Prostate gland (tissue), 2 donors: ENCODE measurements around the gene EVI2B. TPM values are rescaled to one million over a fixed set of nuclear protein-coding genes. Genes with fewer than 3 reads are reported as not detected.
"Not testable (repeated sequence)": the region's sequence is repeated elsewhere in the genome, so short reads cannot be mapped to it uniquely, and the experiment has no call there.

Experiments used
- DNase-seq: peaks from one replicate; pipeline ENCODE4 v3.0.0-alpha.2; 2019; ENCODE audit warnings: low spot score
- H3K27ac ChIP-seq, 2 donors: fragments of 200-600 bp; sonication (generic); 2 replicates each; pipeline ENCODE4 v1.5.1; 2017 to 2019
- H3K27me3 ChIP-seq: fragments of 200-600 bp; sonication (generic); replicated peaks from 2 replicates; pipeline ENCODE4 v1.5.1; 2019; ENCODE audit not compliant: insufficient read depth
- H3K36me3 ChIP-seq, 2 donors: fragments of 200-600 bp; sonication (generic); 1 replicate in 1 of 2; 2 replicates in 1 of 2; pipeline versions ENCODE4 v1.5.1 to v1.8.1; 2017 to 2019
- H3K4me1 ChIP-seq: fragments of 200-600 bp; sonication (generic); replicated peaks from 2 replicates; pipeline ENCODE4 v1.5.1; 2019
- H3K4me3 ChIP-seq, 2 donors: fragments of 200-600 bp; sonication (generic); 2 replicates each; pipeline ENCODE4 v1.5.1; 2017 to 2019
- H3K9me3 ChIP-seq: fragments of 200-600 bp; sonication (generic); 2 replicates; pipeline ENCODE4 v1.5.1; 2017
- CTCF ChIP-seq, 4 experiments: fragments of 200-600 bp in 2 of 4; fragments of 450-650 bp in 2 of 4; sonication (generic) in 2 of 4; IDR thresholded peaks; 1 replicate in 3 of 4; 2 replicates in 1 of 4; pipeline ENCODE4 v1.5.1; 2016 to 2019; ENCODE audit warnings: antibody characterized with exemption in 4 of 4, mild to moderate bottlenecking in 2 of 4, moderate library complexity in 2 of 4
- POLR2A ChIP-seq: fragments of 450-650 bp; IDR thresholded peaks from one replicate; pipeline ENCODE4 v1.6.1; 2016; ENCODE audit warnings: antibody characterized with exemption, mild to moderate bottlenecking
- POLR2AphosphoS5 ChIP-seq: sonication (generic); formaldehyde crosslinking; IDR thresholded peaks from one replicate; pipeline ENCODE4 v1.6.1; 2017; ENCODE audit warnings: antibody characterized with exemption
- WGBS: methylation state at CpG from one replicate; pipeline ENCODE4 v1.1.5; 2018; 5-methylcytosine and 5-hydroxymethylcytosine counted together
- intact Hi-C: fragments of 100-400 bp; cut with DNase I; formaldehyde crosslinking; loops from one replicate; pipeline ENCODE4 v1.14.2; 2022
- total RNA-seq, 2 donors: library from RNA; depleted of rRNA; stranded (reverse); fragments of >200 nt; gene quantifications; one replicate each; pipeline ENCODE4 v1.1.0, GENCODE V29; 2016

EVI2B gene
- total RNA-seq, 2 donors from 2014 or later, result 4.6 to 8.9 TPM

- no peak for DNase-seq
- intact Hi-C loops, result no loop called here
- no peaks in the 10 kb centered on the region for H3K27me3 ChIP-seq
- no peak overlapping the region for H3K4me3 ChIP-seq
- H3K27ac ChIP-seq, result no peak overlapping the region
- H3K4me1 ChIP-seq, result no peaks in the 10 kb centered on the region
- TF ChIP-seq POLR2AphosphoS5, result no peak
- no peak for TF ChIP-seq CTCF (IDR thresholded peaks at IDR 0.05)
- TF ChIP-seq POLR2A, result no peak
- no peaks in the 10 kb centered on the region for H3K9me3 ChIP-seq
- no peaks in the 10 kb centered on the region for H3K36me3 ChIP-seq
- WGBS, result 80% methylated on average over 2 of the region's 2 CpGs
Observed at GRCh38 chr17:31320241-31320640, 6.4 kb upstream of the EVI2B start.

DNA sequence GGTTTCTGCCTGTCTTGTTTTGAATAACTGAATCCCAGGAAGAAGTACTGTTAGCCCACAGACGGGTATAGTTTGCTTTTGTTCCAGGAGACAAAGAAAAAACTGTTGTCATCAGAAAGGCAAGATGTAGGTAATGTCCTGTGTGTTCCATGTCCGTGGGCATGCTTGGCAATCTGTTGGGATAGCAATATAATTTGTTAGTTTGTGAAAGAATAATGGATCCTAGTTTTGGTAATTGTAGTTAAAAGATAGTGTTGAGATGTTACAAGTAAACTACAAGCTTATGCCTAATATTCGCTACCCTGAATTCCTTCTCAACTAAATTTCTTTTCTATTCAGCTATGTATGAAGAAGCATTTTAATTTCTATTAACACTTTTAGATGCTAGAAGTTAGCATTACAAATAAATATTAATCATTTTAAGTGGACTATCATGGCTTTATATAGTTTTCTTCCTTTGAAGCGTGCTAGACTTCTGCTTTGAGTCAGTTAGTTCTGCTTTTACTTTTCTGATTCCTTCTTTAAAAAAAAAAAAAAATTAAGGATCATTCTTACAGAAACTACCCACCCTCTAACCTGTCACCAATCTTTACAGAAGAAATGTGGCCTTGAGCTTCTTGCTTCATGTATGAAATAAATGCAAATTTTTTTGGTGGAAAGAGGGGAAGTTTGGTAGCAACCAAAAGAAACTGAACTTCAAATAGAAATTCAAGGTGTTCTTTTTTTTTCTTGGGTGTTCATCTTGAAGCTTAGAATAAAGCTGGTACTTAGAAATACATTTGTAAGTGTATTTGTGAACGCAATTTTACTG is 5.2 kb upstream of the EVI2B start:
- H3K4me3 ChIP-seq, result no peak overlapping the region
- no peak overlapping the region for H3K27ac ChIP-seq
- no peaks in the 10 kb centered on the region for H3K36me3 ChIP-seq
- intact Hi-C loops, result no loop called here
- WGBS, result 72% methylated on average over 5 of the region's 5 CpGs
- no peak for TF ChIP-seq CTCF (IDR thresholded peaks at IDR 0.05)
- no peak for TF ChIP-seq POLR2AphosphoS5
- no peak for TF ChIP-seq POLR2A
- no peak for DNase-seq
- no peaks in the 10 kb centered on the region for H3K27me3 ChIP-seq
- H3K9me3 ChIP-seq, result no peaks in the 10 kb centered on the region
- H3K4me1 ChIP-seq, result no peaks in the 10 kb centered on the region

- H3K4me1 ChIP-seq, result no peaks in the 10 kb centered on the region
- H3K36me3 ChIP-seq, result no peaks in the 10 kb centered on the region
- intact Hi-C loops, result no loop called here
- no peak overlapping the region for H3K27ac ChIP-seq
- no peak for TF ChIP-seq POLR2A
- no peak for TF ChIP-seq POLR2AphosphoS5
- TF ChIP-seq CTCF (IDR thresholded peaks at IDR 0.05), result no peak
- H3K27me3 ChIP-seq, result no peaks in the 10 kb centered on the region
- no peak overlapping the region for H3K4me3 ChIP-seq
- no peak for DNase-seq
- 65% methylated on average over 8 of the region's 8 CpGs for WGBS
- no peaks in the 10 kb centered on the region for H3K9me3 ChIP-seq
Observed at GRCh38 chr17:31318298-31318801, 4.5 kb upstream of the EVI2B start.

GRCh38 chr17:31314782-31315100 is 887 bp upstream of the EVI2B start:
- Histone ChIP-seq H3K36me3 (no peaks in the 10 kb centered on the region), H3K27ac (no peak overlapping the region), H3K4me1 (no peaks in the 10 kb centered on the region), H3K9me3 (no peaks in the 10 kb centered on the region), H3K4me3 (no peak overlapping the region), H3K27me3 (no peaks in the 10 kb centered on the region)
- TF ChIP-seq POLR2A (no peak), POLR2AphosphoS5 (no peak), CTCF (IDR thresholded peaks at IDR 0.05) (no peak)
- 91% methylated on average over 3 of the region's 3 CpGs for WGBS
- no peak for DNase-seq
- intact Hi-C loops, result no loop called here

GRCh38 chr17:31312223-31312622 is 1.6 kb downstream of the EVI2B start:
- H3K4me3 ChIP-seq, intact Hi-C loops, H3K27me3 ChIP-seq, H3K9me3 ChIP-seq, H3K4me1 ChIP-seq, H3K36me3 ChIP-seq, H3K27ac ChIP-seq, DNase-seq: not testable (repeated sequence)
- WGBS, result 84% methylated on average over 7 of the region's 7 CpGs
